ENCODE data around the gene MYH6.

The MYH6 gene

DNA sequence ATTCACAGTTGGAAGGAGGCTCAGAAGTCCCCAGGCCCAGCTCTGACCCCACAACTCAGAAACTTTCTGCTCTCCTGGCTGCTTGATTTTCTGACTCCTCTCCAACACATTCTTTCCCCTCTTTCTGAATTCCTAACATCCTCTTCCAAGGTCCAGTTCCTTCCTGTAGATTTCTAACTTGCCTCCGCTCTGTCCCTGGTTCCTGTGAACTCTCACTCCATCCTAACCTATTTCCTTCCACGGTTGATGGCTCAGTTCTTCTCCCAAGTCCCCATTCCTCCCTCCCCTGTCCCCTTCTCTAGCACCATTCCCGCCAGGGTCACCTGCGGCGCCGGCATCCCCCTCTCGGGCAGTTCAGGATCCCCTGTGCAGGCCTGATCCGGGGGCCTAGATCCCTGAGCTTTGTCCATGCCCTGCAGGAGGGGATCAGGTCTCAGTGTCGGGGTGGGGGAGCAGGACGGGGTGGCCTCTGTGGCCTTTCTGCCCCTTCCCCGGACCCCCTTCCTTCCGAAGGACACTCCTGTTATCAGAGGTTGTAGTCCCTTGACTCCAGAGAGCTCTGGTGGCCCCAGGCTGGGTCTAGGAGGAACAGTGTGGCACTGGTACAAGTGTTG is 49.4 kb downstream of the MYH6 start:
- Histone ChIP-seq H3K4me3 (no peak overlapping the region), H3K27ac (peak overlapping the region in 1 of 2 donors; percentile 73)
- peak; percentile 66 for DNase-seq (ENCODE audit: low spot score)
- TF ChIP-seq, protein P1, sequence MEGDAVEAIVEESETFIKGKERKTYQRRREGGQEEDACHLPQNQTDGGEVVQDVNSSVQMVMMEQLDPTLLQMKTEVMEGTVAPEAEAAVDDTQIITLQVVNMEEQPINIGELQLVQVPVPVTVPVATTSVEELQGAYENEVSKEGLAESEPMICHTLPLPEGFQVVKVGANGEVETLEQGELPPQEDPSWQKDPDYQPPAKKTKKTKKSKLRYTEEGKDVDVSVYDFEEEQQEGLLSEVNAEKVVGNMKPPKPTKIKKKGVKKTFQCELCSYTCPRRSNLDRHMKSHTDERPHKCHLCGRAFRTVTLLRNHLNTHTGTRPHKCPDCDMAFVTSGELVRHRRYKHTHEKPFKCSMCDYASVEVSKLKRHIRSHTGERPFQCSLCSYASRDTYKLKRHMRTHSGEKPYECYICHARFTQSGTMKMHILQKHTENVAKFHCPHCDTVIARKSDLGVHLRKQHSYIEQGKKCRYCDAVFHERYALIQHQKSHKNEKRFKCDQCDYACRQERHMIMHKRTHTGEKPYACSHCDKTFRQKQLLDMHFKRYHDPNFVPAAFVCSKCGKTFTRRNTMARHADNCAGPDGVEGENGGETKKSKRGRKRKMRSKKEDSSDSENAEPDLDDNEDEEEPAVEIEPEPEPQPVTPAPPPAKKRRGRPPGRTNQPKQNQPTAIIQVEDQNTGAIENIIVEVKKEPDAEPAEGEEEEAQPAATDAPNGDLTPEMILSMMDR (IDR thresholded peaks at IDR 0.05), result no peak

DNA sequence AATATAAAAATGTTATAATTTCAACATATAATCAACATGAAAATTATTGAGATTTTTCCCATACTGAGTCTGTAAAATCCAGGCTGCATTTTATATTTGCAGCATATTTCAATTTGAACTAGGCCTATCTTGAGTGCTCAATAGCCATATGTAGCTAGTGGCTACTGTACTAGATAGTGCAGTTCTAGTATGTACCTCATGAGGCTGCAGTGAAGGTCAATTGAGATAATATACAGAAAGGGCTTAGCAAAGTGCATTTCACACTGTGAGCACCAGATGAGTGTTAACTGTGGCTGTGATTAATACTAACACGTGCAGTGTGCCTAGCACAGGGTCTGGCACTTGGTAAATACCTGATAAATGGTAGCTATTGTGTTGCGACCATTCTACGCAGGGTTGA is 50.0 kb downstream of the MYH6 start:
- H3K27ac ChIP-seq, result no peak overlapping the region
- TF ChIP-seq, protein P1 (IDR thresholded peaks at IDR 0.05), result no peak
- no peak overlapping the region for H3K4me3 ChIP-seq
- peak; percentile 19 for DNase-seq (ENCODE audit: low spot score)

GRCh38 chr14:23357261-23357660 is 50.8 kb downstream of the MYH6 start:
- peak; percentile 63 for DNase-seq (ENCODE audit: low spot score)
- Histone ChIP-seq H3K4me3 (no peak overlapping the region), H3K27ac (no peak overlapping the region)
- TF ChIP-seq, protein P1 (IDR thresholded peaks at IDR 0.05), result no peak

DNA sequence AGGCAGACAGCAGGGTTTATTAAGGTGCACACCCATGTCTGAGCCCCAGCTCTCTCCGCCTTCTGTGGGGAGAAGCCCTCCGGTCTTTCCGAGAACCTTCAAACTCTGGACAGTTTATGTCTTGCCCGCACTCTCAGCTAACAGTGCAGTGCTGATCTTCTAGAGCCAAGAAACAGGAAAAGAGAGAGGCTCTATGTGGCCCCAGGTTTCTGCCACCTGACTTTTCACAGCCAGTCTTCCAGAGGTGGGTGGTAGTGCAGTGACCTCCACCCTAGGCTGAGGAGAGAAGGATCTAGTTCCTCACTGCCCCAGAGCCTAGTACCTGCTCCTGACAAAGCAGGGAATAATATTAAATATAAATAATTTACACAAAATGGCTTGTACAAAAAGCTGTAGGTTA is 51.4 kb downstream of the MYH6 start:
- no peak for DNase-seq (ENCODE audit: low spot score)
- H3K27ac ChIP-seq, result no peak overlapping the region
- H3K4me3 ChIP-seq, result no peak overlapping the region
- TF ChIP-seq, protein P1 (IDR thresholded peaks at IDR 0.05), result no peak

DNA sequence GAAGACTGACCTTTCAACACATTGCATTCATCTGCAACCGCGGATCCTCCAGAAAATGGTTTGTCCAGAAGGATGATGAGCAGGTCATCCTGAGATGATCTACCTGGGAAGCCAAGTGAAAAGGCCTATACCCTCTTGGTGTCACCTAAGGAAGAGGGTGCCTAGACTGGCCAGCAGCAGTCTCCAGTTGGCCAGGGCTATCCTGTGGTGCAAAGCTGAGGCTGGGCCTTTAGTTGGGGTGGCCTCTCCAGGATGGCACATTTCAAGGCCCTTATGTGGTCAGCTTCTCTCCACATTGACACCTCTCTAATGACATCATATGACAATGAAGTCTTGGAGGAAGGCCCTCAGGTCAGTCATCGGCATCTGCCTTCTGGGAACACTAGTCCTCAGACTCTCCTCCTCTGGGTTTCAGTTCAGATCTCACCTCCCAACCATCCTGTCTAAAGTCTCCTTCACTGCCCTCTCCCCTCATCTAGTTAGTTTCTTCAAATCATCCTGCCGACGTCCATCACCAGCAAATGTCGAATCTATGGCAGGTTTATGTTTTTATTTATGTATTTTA is 52.1 kb downstream of the MYH6 start:
- TF ChIP-seq, protein P1 (IDR thresholded peaks at IDR 0.05), result no peak
- Histone ChIP-seq H3K27ac (no peak overlapping the region), H3K4me3 (no peak overlapping the region)
- DNase-seq (ENCODE audit: low spot score), result peak; percentile 11

DNA sequence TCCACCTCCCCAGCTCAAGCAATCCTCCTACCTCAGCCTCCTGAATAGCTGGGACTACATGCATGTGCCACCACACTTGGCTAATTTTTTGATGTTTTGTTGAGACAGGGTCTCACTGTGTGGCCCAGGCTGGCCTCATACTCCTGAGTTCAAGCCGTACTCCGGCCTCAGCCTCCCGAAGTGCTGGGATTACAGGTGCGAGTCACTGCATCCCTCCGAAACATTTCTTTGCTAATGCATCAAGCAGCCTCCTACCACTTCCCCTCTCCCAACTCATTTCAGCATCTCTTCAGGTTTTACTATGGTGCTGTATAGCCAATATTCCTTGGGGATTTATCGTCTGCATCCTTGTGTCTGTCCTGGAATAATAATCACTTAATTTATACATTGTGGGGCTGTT is 53.1 kb downstream of the MYH6 start:
- no peak overlapping the region for H3K4me3 ChIP-seq

DNA sequence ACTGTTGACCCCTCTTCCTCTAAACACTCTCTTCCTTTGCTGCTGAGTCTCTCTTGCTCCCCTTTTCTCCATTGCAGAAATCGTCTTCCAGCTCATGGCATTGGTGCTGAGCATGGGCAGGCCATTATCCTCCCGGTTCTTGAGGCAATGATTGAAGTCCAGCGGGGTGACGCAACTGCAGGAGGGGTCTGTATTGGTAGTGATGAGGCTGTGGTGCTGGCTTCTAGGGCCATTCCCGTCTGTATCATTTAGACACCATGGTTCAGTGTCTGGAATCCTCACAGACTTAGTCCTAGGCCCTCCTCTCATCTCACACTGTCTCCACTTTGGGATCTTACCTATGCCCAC is 54.7 kb downstream of the MYH6 start:
- TF ChIP-seq, protein P1 (IDR thresholded peaks at IDR 0.05), result no peak
- DNase-seq (ENCODE audit: low spot score), result no peak
- H3K4me3 ChIP-seq, result no peak overlapping the region
- peak overlapping the region in 1 of 2 donors; percentile 84 for H3K27ac ChIP-seq

More for the DNA sequence above, 53.1 kb downstream of the MYH6 start:
- no peak overlapping the region for H3K27ac ChIP-seq
- DNase-seq (ENCODE audit: low spot score), result no peak
- TF ChIP-seq, protein P1 (IDR thresholded peaks at IDR 0.05), result no peak

Measured in coronary artery (tissue), 2 donors.